Measurements from ENCODE around the gene TRIM9.

DNA sequence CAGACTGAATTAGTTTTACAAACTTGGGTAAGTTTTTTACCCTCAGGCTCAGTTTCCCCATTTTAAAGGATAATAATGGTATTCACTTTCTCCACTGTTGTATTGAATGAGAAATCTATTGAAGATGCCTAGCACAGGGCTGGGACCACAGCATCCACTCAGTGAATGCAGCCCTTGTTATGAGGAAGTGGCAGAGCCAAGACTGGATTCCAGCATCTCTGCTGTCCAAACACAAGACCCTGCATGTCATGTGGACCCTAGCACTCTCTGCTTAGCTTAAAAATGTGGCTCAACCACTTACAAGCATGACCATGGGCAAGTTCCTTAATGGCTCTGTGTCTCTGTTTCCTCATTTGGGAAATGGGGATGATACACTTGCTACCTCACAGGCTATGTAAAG lies 24.1 kb upstream of the TRIM9 start:
- TF ChIP-seq, protein P1, sequence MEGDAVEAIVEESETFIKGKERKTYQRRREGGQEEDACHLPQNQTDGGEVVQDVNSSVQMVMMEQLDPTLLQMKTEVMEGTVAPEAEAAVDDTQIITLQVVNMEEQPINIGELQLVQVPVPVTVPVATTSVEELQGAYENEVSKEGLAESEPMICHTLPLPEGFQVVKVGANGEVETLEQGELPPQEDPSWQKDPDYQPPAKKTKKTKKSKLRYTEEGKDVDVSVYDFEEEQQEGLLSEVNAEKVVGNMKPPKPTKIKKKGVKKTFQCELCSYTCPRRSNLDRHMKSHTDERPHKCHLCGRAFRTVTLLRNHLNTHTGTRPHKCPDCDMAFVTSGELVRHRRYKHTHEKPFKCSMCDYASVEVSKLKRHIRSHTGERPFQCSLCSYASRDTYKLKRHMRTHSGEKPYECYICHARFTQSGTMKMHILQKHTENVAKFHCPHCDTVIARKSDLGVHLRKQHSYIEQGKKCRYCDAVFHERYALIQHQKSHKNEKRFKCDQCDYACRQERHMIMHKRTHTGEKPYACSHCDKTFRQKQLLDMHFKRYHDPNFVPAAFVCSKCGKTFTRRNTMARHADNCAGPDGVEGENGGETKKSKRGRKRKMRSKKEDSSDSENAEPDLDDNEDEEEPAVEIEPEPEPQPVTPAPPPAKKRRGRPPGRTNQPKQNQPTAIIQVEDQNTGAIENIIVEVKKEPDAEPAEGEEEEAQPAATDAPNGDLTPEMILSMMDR (IDR thresholded peaks at IDR 0.05): no peak
- TF ChIP-seq POLR2A (IDR thresholded peaks at IDR 0.05): no peak
- TF ChIP-seq POLR2AphosphoS5 (IDR thresholded peaks at IDR 0.05): no peak
